ENCODE data around the gene CDH23. TPM values are rescaled to one million over a fixed set of nuclear protein-coding genes. Genes with fewer than 3 reads are reported as not detected.

CDH23 gene
- total and polyA plus RNA-seq, 2 of the 8 experiments (the other 6 are each of a cell fraction or from before 2014, with no cell fraction given) = 1.9 to 4.9 TPM

DNA sequence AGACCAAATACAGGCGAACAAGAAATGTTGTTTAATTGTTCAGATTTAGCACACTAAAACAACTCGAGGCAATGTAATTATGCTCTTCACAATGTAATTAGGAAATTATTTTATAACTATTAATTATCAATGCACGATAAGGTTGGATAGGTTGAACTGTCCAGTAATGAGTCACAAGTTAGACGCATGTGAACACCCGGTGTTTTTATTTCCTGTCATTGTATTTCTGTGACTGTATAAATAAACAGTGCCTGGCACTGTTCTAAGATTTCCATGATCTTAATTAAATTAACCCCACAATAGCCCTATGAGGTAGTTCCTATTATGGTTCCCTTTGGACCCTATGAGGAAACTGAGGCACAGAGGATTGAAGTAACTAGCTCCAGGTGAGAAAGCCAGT lies 296.7 kb downstream of the CDH23 start (continued):
- TF ChIP-seq, protein P1, sequence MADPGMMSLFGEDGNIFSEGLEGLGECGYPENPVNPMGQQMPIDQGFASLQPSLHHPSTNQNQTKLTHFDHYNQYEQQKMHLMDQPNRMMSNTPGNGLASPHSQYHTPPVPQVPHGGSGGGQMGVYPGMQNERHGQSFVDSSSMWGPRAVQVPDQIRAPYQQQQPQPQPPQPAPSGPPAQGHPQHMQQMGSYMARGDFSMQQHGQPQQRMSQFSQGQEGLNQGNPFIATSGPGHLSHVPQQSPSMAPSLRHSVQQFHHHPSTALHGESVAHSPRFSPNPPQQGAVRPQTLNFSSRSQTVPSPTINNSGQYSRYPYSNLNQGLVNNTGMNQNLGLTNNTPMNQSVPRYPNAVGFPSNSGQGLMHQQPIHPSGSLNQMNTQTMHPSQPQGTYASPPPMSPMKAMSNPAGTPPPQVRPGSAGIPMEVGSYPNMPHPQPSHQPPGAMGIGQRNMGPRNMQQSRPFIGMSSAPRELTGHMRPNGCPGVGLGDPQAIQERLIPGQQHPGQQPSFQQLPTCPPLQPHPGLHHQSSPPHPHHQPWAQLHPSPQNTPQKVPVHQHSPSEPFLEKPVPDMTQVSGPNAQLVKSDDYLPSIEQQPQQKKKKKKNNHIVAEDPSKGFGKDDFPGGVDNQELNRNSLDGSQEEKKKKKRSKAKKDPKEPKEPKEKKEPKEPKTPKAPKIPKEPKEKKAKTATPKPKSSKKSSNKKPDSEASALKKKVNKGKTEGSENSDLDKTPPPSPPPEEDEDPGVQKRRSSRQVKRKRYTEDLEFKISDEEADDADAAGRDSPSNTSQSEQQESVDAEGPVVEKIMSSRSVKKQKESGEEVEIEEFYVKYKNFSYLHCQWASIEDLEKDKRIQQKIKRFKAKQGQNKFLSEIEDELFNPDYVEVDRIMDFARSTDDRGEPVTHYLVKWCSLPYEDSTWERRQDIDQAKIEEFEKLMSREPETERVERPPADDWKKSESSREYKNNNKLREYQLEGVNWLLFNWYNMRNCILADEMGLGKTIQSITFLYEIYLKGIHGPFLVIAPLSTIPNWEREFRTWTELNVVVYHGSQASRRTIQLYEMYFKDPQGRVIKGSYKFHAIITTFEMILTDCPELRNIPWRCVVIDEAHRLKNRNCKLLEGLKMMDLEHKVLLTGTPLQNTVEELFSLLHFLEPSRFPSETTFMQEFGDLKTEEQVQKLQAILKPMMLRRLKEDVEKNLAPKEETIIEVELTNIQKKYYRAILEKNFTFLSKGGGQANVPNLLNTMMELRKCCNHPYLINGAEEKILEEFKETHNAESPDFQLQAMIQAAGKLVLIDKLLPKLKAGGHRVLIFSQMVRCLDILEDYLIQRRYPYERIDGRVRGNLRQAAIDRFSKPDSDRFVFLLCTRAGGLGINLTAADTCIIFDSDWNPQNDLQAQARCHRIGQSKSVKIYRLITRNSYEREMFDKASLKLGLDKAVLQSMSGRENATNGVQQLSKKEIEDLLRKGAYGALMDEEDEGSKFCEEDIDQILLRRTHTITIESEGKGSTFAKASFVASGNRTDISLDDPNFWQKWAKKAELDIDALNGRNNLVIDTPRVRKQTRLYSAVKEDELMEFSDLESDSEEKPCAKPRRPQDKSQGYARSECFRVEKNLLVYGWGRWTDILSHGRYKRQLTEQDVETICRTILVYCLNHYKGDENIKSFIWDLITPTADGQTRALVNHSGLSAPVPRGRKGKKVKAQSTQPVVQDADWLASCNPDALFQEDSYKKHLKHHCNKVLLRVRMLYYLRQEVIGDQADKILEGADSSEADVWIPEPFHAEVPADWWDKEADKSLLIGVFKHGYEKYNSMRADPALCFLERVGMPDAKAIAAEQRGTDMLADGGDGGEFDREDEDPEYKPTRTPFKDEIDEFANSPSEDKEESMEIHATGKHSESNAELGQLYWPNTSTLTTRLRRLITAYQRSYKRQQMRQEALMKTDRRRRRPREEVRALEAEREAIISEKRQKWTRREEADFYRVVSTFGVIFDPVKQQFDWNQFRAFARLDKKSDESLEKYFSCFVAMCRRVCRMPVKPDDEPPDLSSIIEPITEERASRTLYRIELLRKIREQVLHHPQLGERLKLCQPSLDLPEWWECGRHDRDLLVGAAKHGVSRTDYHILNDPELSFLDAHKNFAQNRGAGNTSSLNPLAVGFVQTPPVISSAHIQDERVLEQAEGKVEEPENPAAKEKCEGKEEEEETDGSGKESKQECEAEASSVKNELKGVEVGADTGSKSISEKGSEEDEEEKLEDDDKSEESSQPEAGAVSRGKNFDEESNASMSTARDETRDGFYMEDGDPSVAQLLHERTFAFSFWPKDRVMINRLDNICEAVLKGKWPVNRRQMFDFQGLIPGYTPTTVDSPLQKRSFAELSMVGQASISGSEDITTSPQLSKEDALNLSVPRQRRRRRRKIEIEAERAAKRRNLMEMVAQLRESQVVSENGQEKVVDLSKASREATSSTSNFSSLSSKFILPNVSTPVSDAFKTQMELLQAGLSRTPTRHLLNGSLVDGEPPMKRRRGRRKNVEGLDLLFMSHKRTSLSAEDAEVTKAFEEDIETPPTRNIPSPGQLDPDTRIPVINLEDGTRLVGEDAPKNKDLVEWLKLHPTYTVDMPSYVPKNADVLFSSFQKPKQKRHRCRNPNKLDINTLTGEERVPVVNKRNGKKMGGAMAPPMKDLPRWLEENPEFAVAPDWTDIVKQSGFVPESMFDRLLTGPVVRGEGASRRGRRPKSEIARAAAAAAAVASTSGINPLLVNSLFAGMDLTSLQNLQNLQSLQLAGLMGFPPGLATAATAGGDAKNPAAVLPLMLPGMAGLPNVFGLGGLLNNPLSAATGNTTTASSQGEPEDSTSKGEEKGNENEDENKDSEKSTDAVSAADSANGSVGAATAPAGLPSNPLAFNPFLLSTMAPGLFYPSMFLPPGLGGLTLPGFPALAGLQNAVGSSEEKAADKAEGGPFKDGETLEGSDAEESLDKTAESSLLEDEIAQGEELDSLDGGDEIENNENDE (IDR thresholded peaks at IDR 0.05; ENCODE audit: insufficient replicate concordance, low read length) = no peak
- TF ChIP-seq NANOG (IDR thresholded peaks at IDR 0.05; ENCODE audit: insufficient read depth, low read depth, low read length, poor library complexity, severe bottlenecking) (no peak), CHD2 (IDR thresholded peaks at IDR 0.05; ENCODE audit: low read length) (no peak), HDAC6 (IDR thresholded peaks at IDR 0.05; ENCODE audit: low read depth, low read length) (no peak), ASH2L (IDR thresholded peaks at IDR 0.05; ENCODE audit: low read length) (no peak), CBX5 (IDR thresholded peaks at IDR 0.05; ENCODE audit: low read depth, low read length) (no peak), KDM5A (IDR thresholded peaks at IDR 0.05; ENCODE audit: low read length) (no peak)
